ENCODE results near the gene CCDC92B.

CCDC92B gene

GRCh38 chr17:2697611-2698162, 51.8 kb downstream of the CCDC92B start:
- H3K36me3 ChIP-seq (ENCODE audit: insufficient read depth, low read length), result peaks cover 9% of the 10 kb centered on the region; the same call in 1 of the 2 replicates
- H3K9ac ChIP-seq (ENCODE audit: low read depth, low read length), result no peak overlapping the region

DNA sequence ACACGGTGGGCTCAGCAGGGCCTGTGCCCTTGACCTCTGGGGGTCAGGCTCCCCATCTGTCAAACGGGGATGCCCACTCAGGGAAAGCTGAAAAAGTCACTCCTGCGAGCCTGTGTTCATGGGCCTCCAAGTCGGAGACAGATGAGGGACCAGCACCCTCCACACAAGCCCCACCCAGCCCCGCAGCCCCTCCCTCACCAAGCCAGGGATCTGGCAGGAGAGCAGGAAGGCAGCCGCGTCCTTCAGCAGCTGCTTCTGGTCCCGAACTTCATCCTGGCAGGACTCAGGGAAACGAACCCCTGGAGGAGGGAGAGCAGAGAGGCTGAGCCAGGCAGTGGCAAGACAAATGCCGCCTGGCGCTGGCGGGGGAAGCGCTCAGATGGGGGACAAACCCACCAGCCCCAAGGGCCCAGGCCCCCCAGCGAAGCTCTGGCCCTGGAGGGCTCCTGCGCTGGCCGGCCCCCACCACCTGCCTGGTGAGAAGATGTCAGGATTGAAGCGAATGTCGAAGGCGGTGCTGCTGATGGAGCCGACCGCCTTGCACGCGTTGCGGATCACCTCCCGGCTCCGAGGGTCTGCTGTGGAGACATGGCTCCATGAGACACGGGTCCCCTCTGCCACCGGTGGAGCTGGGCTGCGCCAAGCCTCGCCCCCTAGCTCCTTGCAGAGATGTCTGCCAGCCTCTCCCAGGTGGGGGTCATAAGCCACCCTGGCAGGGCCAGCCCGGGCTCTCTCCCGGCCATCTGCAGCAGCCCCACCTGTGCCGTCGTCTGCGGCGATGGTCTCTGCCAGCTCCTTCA, 53.3 kb downstream of the CCDC92B start:
- Histone ChIP-seq H3K4me1 (ENCODE audit: insufficient read depth, low read length) (no peaks in the 10 kb centered on the region), H3K9me3 (ENCODE audit: control insufficient read depth, insufficient read depth, low read length) (no peaks in the 10 kb centered on the region), H3K9ac (ENCODE audit: low read depth, low read length) (no peak overlapping the region), H3K36me3 (ENCODE audit: insufficient read depth, low read length) (peaks cover 12% of the 10 kb centered on the region; the same call in 1 of the 2 replicates)

More at GRCh38 chr17:2697611-2698162, 51.8 kb downstream of the CCDC92B start:
- no peaks in the 10 kb centered on the region for H3K9me3 ChIP-seq (ENCODE audit: control insufficient read depth, insufficient read depth, low read length)
- H3K4me1 ChIP-seq (ENCODE audit: insufficient read depth, low read length), result no peaks in the 10 kb centered on the region

GRCh38 chr17:2695243-2695960, 54.0 kb downstream of the CCDC92B start:
- Histone ChIP-seq H3K9ac (ENCODE audit: low read depth, low read length) (no peak overlapping the region), H3K4me1 (ENCODE audit: insufficient read depth, low read length) (no peaks in the 10 kb centered on the region), H3K36me3 (ENCODE audit: insufficient read depth, low read length) (peaks cover 8% of the 10 kb centered on the region; the same call in 1 of the 2 replicates), H3K9me3 (ENCODE audit: control insufficient read depth, insufficient read depth, low read length) (no peaks in the 10 kb centered on the region)

DNA sequence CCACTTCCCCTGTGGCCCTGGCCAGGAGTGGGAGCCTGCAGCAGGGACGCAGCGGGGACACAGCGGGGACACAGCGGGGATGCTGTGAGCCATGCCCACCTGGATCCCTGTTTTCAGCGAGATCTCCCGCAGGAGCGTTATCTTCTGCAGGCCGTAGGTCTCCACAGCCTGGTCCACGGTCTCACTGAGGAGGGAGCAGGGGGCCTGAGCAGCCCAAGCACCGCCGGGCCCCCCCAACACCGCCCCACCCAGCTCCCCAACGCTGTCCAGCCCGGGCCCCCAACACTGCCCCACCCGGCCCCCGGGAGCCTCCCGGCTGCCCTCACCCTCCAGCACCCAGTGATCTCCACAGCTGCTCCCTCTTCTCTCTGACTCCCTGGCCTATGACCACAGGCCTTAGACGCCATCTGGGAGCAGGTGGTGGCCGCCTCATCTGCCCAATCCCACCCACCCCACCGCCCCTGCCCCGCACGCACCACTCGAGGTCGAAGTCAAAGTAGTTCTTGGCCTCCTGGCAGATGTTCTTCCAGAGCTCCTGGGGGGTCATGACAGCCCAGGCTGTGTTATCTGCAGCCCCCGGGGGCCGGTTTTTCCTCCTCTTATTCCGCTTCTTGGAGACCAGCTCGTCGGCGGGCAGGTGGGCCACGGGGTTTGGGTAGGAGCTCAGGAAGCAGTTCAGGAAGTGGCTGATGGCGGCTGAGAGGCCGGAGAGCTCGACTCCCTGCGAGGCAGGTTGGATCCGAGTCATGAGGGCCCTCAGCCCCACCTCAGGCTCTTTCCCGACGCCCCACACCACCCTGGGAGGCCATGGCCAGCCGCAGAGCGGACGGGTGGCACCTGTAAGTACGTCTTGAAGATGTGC, 54.8 kb downstream of the CCDC92B start:
- Histone ChIP-seq H3K9ac (ENCODE audit: low read depth, low read length) (no peak overlapping the region), H3K4me1 (ENCODE audit: insufficient read depth, low read length) (no peaks in the 10 kb centered on the region), H3K9me3 (ENCODE audit: control insufficient read depth, insufficient read depth, low read length) (no peaks in the 10 kb centered on the region), H3K36me3 (ENCODE audit: insufficient read depth, low read length) (peaks cover 7% of the 10 kb centered on the region; the same call in 1 of the 2 replicates)

- Histone ChIP-seq H3K9me3 (ENCODE audit: control insufficient read depth, insufficient read depth, low read length) (no peaks in the 10 kb centered on the region), H3K9ac (ENCODE audit: low read depth, low read length) (no peak overlapping the region), H3K4me1 (ENCODE audit: insufficient read depth, low read length) (no peaks in the 10 kb centered on the region), H3K36me3 (ENCODE audit: insufficient read depth, low read length) (peaks cover 7% of the 10 kb centered on the region; the same call in 1 of the 2 replicates)
Observed at GRCh38 chr17:2693561-2694380, 55.7 kb downstream of the CCDC92B start.

DNA sequence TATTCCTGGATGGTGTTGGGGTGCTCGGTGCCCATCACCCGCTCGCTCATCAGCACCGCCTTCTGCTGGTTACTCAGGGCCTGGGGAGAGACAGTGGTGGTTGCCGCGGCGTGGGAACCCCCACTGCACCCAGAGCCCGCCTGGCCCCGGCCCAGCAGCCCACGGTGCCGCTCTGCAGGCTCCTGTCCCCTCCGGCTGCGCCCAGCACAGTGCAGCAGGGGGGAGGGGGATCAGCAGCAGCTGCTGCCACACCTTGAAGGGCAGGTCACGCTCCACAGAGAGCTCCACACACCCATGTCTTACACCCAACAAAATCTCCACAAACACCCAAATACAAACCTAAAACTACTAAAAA, 56.7 kb downstream of the CCDC92B start:
- no peak overlapping the region for H3K9ac ChIP-seq (ENCODE audit: low read depth, low read length)
- no peaks in the 10 kb centered on the region for H3K9me3 ChIP-seq (ENCODE audit: control insufficient read depth, insufficient read depth, low read length)
- H3K36me3 ChIP-seq (ENCODE audit: insufficient read depth, low read length), result peaks cover 7% of the 10 kb centered on the region; the same call in 1 of the 2 replicates
- no peaks in the 10 kb centered on the region for H3K4me1 ChIP-seq (ENCODE audit: insufficient read depth, low read length)

GRCh38 chr17:2691965-2692780, 57.3 kb downstream of the CCDC92B start:
- Histone ChIP-seq H3K36me3 (ENCODE audit: insufficient read depth, low read length) (peaks cover 7% of the 10 kb centered on the region; the same call in 1 of the 2 replicates), H3K4me1 (ENCODE audit: insufficient read depth, low read length) (no peaks in the 10 kb centered on the region), H3K9me3 (ENCODE audit: control insufficient read depth, insufficient read depth, low read length) (no peaks in the 10 kb centered on the region)

DNA sequence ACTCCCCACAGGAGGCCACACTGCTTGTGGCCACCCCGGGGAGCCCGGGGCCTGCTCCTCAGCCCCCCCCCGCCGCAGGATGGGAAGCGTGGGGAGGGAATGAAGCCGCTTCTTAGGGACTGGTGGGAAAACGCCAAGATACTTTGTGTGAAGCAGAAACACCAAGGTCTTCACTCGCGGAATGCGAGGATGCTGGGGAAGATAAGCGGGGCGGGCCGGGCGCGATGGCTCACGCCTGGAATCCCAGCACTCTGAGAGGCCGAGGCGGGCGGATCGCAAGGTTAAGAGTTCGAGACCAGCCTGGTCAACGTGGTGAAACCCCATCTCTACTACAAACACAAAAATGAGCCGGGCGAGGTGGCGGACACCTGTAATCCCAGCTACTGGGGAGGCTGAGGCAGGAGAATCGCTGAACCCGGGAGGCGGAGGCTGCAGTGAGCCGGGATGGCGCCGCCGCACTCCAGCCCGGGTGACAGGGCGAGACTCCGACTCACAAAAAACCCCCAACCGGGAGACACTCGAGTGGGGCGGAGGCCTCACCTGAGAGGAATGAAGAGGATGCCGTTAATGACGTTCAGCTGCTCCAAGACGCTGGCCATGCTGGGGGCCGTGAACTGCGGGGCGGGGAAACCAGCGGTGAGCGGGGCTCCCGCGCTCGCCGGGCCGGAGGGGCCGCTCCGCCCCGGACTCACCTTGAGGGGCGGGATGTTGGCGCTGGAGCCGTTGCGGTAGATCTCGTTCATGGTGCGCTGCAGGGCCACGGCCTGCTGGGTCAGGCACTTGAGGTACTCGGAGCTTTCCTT, 58.2 kb downstream of the CCDC92B start:
- peaks cover 7% of the 10 kb centered on the region; the same call in 1 of the 2 replicates for H3K36me3 ChIP-seq (ENCODE audit: insufficient read depth, low read length)
- no peaks in the 10 kb centered on the region for H3K4me1 ChIP-seq (ENCODE audit: insufficient read depth, low read length)
- no peak overlapping the region for H3K9ac ChIP-seq (ENCODE audit: low read depth, low read length)
- no peaks in the 10 kb centered on the region for H3K9me3 ChIP-seq (ENCODE audit: control insufficient read depth, insufficient read depth, low read length)

More at GRCh38 chr17:2691965-2692780, 57.3 kb downstream of the CCDC92B start:
- H3K9ac ChIP-seq (ENCODE audit: low read depth, low read length), result no peak overlapping the region

DNA sequence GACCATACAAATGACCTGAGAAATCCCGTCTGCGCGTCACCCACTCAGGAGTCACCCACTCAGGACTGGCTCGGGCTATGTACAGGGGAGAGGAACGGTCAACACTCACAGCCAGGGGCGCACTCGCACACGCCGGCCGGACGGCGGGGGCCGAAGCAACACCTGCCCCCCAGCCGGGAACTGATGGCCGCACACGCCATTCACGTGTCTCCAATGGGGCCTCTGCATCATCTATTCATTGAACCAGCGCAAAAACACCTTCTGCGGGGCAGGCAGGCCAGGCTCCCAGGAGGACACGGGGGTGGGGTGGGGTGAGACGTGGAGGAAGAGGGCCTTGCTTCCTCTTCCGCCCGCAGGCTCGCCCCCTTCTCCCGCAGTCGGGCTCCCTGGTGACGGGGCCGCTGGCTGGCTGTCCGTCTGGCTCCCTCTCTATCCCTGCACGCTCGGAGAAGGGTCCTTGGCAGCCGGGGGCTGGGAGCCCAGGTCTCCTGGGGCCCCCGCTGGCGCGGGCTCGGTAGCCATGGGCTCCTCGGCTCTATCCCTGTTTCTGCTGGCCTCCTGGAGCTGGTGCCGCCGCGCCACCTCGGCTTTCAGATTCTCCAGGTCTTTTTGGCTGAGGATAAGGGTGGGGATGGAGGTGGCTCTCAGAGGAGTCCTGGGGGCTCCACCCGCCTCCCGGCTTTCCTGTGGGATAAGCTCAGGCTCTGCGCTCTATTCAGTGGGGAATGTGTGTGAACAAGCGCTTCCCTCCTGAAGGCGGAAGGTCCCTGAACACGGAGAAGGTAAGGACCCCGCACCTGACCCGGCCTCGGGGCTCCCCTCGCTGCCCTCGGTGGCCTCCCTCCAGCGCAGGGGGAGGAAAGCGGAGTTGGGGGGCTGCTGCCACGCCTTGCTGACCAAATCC, 59.0 kb downstream of the CCDC92B start:
- H3K36me3 ChIP-seq (ENCODE audit: insufficient read depth, low read length), result peaks cover 7% of the 10 kb centered on the region; the same call in 1 of the 2 replicates
- H3K4me1 ChIP-seq (ENCODE audit: insufficient read depth, low read length), result no peaks in the 10 kb centered on the region
- no peaks in the 10 kb centered on the region for H3K9me3 ChIP-seq (ENCODE audit: control insufficient read depth, insufficient read depth, low read length)
- H3K9ac ChIP-seq (ENCODE audit: low read depth, low read length), result no peak overlapping the region

- no peak overlapping the region for H3K9ac ChIP-seq (ENCODE audit: low read depth, low read length)
- H3K9me3 ChIP-seq (ENCODE audit: control insufficient read depth, insufficient read depth, low read length), result no peaks in the 10 kb centered on the region
- peaks cover 7% of the 10 kb centered on the region; the same call in 1 of the 2 replicates for H3K36me3 ChIP-seq (ENCODE audit: insufficient read depth, low read length)
- H3K4me1 ChIP-seq (ENCODE audit: insufficient read depth, low read length), result no peaks in the 10 kb centered on the region
Observed at GRCh38 chr17:2689411-2690164, 59.9 kb downstream of the CCDC92B start.
